Naive B cell (primary cell): ENCODE results near the gene CNIH2. TPM values are rescaled to one million over a fixed set of nuclear protein-coding genes. Genes with fewer than 3 reads are reported as not detected.

Experiments
- ATAC-seq, 2 donors: fragments of 150-1000 bp; cut with Tn5 transposase; 2 replicates each; pipeline ENCODE4 v1.10.0; 2021; ENCODE audit warnings: low read depth in 2 of 2, mild to moderate bottlenecking in 2 of 2, moderate library complexity in 2 of 2
- DNase-seq: peaks from one replicate; pipeline ENCODE4 v3.0.0; 2022
- H3K27ac Mint-ChIP-seq, 6 donors: one replicate each; pipeline ENCODE4 v1.8.0; 2020 to 2022; ENCODE audit warnings: mild to moderate bottlenecking in 6 of 6, mixed read lengths in 6 of 6, moderate library complexity in 5 of 6, inconsistent platforms in 2 of 6
- H3K27me3 Mint-ChIP-seq, 3 donors: one replicate each; pipeline ENCODE4 v1.8.0; 2021 to 2022; ENCODE audit warnings: mixed read lengths in 3 of 3, mild to moderate bottlenecking in 1 of 3
- H3K36me3 Mint-ChIP-seq, 2 donors: one replicate each; pipeline ENCODE4 v1.8.0; 2020 to 2022; ENCODE audit warnings: mixed read lengths in 2 of 2, inconsistent platforms in 1 of 2, mild to moderate bottlenecking in 1 of 2
- H3K4me1 Mint-ChIP-seq, 3 donors: one replicate each; pipeline ENCODE4 v1.8.0; 2020 to 2022; ENCODE audit warnings: mixed read lengths in 3 of 3, inconsistent platforms in 1 of 3, mild to moderate bottlenecking in 1 of 3, moderate library complexity in 1 of 3
- H3K4me3 Mint-ChIP-seq, 8 donors: one replicate each; pipeline ENCODE4 v1.8.0; 2020 to 2022; ENCODE audit warnings: mild to moderate bottlenecking in 8 of 8, mixed read lengths in 8 of 8, moderate library complexity in 8 of 8, inconsistent platforms in 2 of 8
- H3K9me3 Mint-ChIP-seq, 7 donors: one replicate each; pipeline ENCODE4 v1.8.0; 2020 to 2022; ENCODE audit warnings: mixed read lengths in 7 of 7, mild to moderate bottlenecking in 5 of 7, inconsistent platforms in 2 of 7, moderate library complexity in 1 of 7
- polyA plus RNA-seq, 6 donors: library from polyadenylated mRNA; unstranded; fragments of 300-500 nt; fragmentation: Illumina TruSeq; gene quantifications; one replicate each; pipeline ENCODE4 v1.2.3, GENCODE V29; 2021; ENCODE audit warnings: low read depth in 6 of 6

CNIH2 gene
- polyA plus RNA-seq, 6 donors from 2014 or later = not detected

DNA sequence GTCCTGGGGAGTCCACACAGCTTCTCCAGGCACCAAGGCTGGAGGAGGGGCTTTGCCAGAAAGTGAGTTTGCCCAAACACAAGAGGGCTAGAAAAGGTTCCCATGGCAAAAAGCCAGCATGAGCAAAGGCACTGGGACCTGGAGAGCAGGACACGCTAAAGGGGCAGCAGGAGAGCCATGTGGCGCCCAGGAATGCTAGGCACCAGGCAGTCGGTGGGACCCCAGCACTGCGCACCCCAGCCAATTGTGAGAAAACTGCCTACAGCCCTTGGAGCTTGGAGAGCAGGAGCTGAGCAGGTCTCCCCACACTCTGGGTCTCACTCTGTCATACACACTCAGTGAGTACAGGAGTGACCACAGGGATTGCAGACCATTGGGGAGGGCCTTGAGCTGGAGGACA, 14.7 kb upstream of the CNIH2 start:
- ATAC-seq (no peak), DNase-seq (no peak)
- H3K4me3 Mint-ChIP-seq = peak overlapping the region in 1 of 8 donors; percentile 41
- H3K27ac Mint-ChIP-seq = peak overlapping the region in 2 of 6 donors; percentile 23 to 52
- no peaks in the 10 kb centered on the region for H3K9me3 Mint-ChIP-seq
- H3K4me1 Mint-ChIP-seq = peaks cover 28 to 33% (median 29%) of the 10 kb centered on the region in 3 donors
- H3K36me3 Mint-ChIP-seq = no peaks in the 10 kb centered on the region
- H3K27me3 Mint-ChIP-seq = no peaks in the 10 kb centered on the region

DNA sequence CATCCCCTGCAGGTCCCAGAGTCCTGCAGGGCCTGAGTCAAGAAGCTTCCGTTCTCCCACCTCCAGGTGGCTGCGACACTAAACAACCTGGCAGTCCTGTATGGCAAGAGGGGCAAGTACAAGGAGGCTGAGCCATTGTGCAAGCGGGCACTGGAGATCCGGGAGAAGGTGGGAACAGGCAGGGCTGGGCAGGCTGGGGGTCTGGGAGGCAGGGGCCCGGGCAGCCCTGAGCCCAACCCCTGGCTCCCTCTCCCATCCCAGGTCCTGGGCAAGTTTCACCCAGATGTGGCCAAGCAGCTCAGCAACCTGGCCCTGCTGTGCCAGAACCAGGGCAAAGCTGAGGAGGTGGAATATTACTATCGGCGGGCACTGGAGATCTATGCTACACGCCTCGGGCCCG, 14.2 kb upstream of the CNIH2 start:
- no peak for DNase-seq
- H3K4me3 Mint-ChIP-seq = peak overlapping the region in 2 of 8 donors; percentile 12 to 41
- no peak overlapping the region for H3K27ac Mint-ChIP-seq
- H3K9me3 Mint-ChIP-seq = no peaks in the 10 kb centered on the region
- H3K36me3 Mint-ChIP-seq = no peaks in the 10 kb centered on the region
- no peaks in the 10 kb centered on the region for H3K27me3 Mint-ChIP-seq
- ATAC-seq = no peak
- H3K4me1 Mint-ChIP-seq = peaks cover 27 to 30% (median 29%) of the 10 kb centered on the region in 3 donors

DNA sequence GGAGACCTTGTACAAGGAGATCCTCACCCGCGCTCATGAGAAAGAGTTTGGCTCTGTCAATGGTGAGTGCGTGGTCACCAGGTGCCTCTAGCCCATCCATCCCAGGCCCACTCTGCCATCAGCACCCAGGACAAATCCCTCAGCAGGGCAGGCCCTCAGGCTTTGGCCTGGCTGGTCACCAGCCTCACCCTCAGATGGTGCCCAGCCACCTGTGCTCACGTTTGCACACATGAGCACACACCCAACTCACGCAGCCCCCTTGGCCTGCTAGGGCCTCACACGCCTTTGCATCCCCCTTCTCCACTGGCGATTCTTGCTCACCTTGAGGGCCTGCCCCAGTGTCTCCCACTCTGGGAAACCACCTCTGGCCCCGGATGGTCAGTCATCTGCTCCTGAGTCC, 13.6 kb upstream of the CNIH2 start:
- Mint-ChIP-seq H3K27me3 (no peaks in the 10 kb centered on the region), H3K4me1 (peaks cover 26 to 30% (median 27%) of the 10 kb centered on the region in 3 donors), H3K4me3 (peak overlapping the region in 1 of 8 donors; percentile 41), H3K27ac (peak overlapping the region in 1 of 6 donors; percentile 15), H3K36me3 (peaks cover 0 to 5% of the 10 kb centered on the region in 2 donors), H3K9me3 (no peaks in the 10 kb centered on the region)
- DNase-seq = no peak
- no peak for ATAC-seq

DNA sequence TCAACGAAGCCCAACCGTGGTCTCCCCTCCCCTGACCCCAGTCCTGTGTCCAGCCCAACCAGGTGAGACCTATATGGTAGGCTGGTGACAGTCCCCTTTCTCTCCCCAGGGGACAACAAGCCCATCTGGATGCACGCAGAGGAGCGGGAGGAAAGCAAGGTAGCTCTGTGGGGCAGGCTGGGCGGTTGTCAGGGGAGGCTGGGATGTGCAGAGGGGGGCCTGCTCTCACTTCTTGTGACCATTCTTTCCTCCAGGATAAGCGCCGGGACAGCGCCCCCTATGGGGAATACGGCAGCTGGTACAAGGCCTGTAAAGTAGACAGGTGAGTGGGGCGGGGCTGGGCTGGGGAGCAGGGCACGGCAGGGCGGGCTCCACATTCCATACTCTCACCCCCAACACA, 13.1 kb upstream of the CNIH2 start:
- DNase-seq = no peak
- Mint-ChIP-seq H3K36me3 (peaks cover 0 to 8% of the 10 kb centered on the region in 2 donors), H3K27ac (no peak overlapping the region), H3K4me1 (peaks cover 27 to 30% (median 28%) of the 10 kb centered on the region in 3 donors), H3K27me3 (no peaks in the 10 kb centered on the region), H3K9me3 (no peaks in the 10 kb centered on the region), H3K4me3 (peak overlapping the region in 2 of 8 donors; percentile 29 to 41)
- ATAC-seq = no peak

DNA sequence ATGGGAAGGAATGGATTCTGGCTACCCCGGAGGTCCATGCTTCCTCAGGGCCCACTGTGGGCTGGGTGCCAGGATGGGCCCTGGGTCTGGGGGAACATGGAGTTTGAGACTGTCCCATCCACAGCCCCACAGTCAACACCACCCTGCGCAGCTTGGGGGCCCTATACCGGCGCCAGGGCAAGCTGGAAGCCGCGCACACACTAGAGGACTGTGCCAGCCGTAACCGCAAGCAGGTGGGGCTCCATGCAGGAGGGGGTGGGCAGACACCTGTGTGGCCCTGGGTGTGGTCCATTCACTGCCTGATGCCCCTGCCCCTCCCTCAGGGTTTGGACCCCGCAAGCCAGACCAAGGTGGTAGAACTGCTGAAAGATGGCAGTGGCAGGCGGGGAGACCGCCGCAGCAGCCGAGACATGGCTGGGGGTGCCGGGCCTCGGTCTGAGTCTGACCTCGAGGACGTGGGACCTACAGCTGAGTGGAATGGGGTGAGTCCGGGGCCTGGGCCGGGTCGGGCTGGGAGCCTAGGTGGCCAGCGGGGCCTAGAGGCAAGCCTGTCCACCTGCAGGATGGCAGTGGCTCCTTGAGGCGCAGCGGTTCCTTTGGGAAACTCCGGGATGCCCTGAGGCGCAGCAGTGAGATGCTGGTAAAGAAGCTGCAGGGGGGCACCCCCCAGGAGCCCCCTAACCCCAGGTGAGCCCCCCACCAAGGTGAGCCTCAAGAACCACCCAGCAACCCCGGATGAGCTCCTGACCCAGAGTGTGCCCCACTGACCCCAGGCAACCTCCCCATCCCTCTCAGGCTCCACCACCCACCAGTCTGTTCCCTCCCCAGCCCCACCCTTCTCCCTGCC, 12.2 kb upstream of the CNIH2 start:
- peak overlapping the region in 1 of 6 donors; percentile 36 for H3K27ac Mint-ChIP-seq
- ATAC-seq = no peak
- peak overlapping the region in 3 of 8 donors; percentile 12 to 95 (median 12) for H3K4me3 Mint-ChIP-seq
- peaks cover 28 to 33% (median 29%) of the 10 kb centered on the region in 3 donors for H3K4me1 Mint-ChIP-seq
- H3K9me3 Mint-ChIP-seq = no peaks in the 10 kb centered on the region
- H3K27me3 Mint-ChIP-seq = no peaks in the 10 kb centered on the region
- peaks cover 0 to 8% of the 10 kb centered on the region in 2 donors for H3K36me3 Mint-ChIP-seq
- DNase-seq = no peak

DNA sequence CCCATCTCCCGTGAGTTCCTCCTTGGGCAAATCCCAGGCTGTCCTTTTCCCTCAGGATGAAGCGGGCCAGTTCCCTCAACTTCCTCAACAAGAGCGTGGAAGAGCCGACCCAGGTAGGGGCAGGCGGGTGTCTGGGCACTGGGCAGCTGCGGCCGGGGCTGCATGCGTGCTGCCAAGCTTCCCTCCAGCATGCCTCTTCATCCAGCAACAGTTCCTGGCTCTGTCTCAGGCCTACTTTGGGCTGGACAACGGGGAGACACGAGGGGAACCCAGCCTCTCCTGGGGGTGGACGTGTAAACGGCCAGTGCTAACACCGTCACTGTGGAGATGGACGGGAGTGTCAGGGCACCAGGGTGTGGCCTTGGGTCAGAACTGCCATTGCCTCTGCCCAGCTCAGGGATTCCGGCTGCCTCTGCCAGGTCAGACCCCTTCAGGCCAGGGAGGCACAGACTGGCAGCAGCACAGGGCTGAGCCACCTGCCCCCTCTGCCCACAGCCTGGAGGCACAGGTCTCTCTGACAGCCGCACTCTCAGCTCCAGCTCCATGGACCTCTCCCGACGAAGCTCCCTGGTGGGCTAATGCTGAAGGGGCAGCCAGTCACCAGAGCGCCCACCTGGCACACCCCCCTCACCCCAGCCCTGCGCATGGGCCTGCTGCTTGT, 11.5 kb upstream of the CNIH2 start:
- DNase-seq (no peak), ATAC-seq (no peak)
- H3K9me3 Mint-ChIP-seq = no peaks in the 10 kb centered on the region
- H3K4me1 Mint-ChIP-seq = peaks cover 31 to 35% (median 32%) of the 10 kb centered on the region in 3 donors
- H3K27ac Mint-ChIP-seq = peak overlapping the region in 3 of 6 donors; percentile 36 to 99 (median 98)
- peaks cover 0 to 8% of the 10 kb centered on the region in 2 donors for H3K36me3 Mint-ChIP-seq
- peak overlapping the region in 7 of 8 donors; percentile 5 to 100 (median 97) for H3K4me3 Mint-ChIP-seq
- H3K27me3 Mint-ChIP-seq = no peaks in the 10 kb centered on the region

DNA sequence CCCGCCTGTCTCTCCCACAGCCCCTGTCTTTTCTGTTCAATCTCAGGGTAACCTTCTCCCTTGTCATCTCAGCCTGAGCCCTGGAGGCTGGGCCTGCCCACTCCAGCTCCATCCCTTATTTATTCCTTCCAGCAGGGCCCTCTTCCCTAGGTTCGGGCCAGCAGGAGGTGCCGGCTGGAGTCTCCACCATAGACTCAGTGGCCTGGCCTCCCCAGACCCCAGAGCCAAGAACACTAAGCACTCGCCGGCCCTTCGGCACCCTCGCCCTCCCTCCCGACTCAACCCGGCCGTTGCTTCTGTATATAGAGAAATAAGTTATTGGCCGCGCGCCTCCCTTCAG, 11.0 kb upstream of the CNIH2 start:
- H3K36me3 Mint-ChIP-seq = peaks cover 0 to 8% of the 10 kb centered on the region in 2 donors
- DNase-seq (no peak), ATAC-seq (no peak)
- peak overlapping the region; percentile 94 to 100 (median 99) for H3K4me3 Mint-ChIP-seq
- no peaks in the 10 kb centered on the region for H3K27me3 Mint-ChIP-seq
- H3K4me1 Mint-ChIP-seq = peaks cover 31 to 35% (median 34%) of the 10 kb centered on the region in 3 donors
- H3K27ac Mint-ChIP-seq = peak overlapping the region in 4 of 6 donors; percentile 79 to 100 (median 98)
- H3K9me3 Mint-ChIP-seq = no peaks in the 10 kb centered on the region

DNA sequence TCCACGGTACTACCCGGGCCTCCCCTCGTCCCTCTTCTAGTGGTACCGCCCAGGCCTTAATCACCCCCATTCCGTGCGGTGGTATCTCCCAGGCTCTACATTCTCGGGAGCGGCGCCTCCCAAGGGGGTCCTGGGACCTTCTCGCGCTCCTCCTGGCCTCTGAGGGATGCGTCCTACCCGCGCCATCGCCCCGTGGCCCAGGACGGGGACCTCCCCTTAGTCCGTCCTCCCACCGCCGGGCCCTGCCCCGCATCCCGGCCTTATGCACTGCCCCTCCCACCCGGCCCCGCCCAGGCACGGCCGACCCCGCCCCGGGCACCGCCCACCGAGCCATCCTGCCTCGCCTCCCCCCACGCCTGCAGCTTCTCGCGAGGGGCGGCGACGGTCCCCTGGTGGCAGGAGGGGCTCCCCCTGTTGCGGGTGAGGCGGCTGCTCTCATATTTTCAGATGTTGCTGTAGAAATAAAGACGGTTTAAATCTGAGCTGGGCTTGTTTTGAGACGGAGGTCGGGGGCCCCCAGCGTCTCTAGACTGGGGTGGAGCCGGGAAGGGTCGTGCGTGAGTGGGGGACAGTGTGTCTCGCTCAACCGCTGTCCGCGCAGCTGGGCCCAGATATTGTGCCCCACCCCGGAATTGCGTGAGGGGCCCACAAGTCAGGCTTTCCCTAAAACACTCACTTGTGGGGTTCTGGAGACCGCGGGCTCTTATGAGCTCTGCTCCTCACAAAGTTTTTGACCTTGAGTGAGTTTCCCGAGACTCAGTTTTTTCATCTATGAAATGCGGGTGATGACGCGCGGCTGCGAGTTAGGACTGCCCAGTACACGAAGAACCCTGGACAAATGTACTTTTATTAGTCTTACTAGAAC, 10.4 kb upstream of the CNIH2 start:
- H3K9me3 Mint-ChIP-seq = no peaks in the 10 kb centered on the region
- H3K4me1 Mint-ChIP-seq = peaks cover 31 to 35% (median 34%) of the 10 kb centered on the region in 3 donors
- H3K27ac Mint-ChIP-seq = peak overlapping the region; percentile 98 to 100 (median 99)
- ATAC-seq (peak; percentile 57 to 58), DNase-seq (peak; percentile 87)
- peak overlapping the region; percentile 94 to 100 (median 99) for H3K4me3 Mint-ChIP-seq
- H3K36me3 Mint-ChIP-seq = peaks cover 3 to 8% of the 10 kb centered on the region in 2 donors
- no peaks in the 10 kb centered on the region for H3K27me3 Mint-ChIP-seq

DNA sequence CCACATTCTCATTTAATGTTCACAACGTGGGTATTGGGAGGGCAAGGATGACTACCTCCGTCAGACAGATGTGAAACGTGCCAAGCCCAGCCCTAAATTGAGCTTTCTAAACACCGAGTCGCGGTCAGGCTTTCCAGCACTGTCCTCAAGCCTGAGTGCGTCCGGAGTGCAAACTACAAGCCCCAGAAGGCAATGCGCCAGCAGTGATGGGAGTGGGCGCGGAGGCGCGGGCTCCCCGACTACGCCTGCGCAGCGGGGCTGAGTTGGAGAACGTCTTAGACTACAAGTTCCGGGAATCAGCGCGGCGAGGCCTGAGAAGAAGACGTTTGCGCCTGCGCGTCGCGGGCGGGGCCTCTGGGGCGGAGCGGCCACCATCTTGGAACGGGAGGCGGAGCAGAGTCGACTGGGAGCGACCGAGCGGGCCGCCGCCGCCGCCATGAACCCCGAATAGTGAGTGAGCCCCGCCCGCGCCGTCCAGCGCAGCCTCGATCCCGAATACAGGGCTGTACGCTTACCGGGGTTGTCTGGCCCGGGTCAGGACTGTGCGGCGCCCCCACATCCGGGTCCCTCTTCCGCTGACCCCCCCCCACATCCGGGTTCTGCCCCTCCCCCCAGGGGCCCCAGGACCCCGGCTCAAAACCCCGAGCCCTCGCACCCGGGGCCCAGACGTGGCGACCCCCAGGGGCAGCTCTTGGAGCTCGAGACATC, 9.6 kb upstream of the CNIH2 start, which contains the start of gene RAB1B:
RAB1B (plus strand) TSS at position 396 of the 708 bp plus-strand sequence; CDS start at position 437, 41 bp downstream.
- no peaks in the 10 kb centered on the region for H3K27me3 Mint-ChIP-seq
- DNase-seq (peak; percentile 100), ATAC-seq (peak; percentile 83)
- peak within 1 kb of the TSS; percentile 94 to 100 (median 99) for H3K4me3 Mint-ChIP-seq
- peaks cover 11 to 13% of the 10 kb centered on the region in 2 donors for H3K36me3 Mint-ChIP-seq
- peak within 1 kb of the TSS; percentile 98 to 100 (median 99) for H3K27ac Mint-ChIP-seq
- peaks cover 33 to 37% (median 35%) of the 10 kb centered on the region in 3 donors for H3K4me1 Mint-ChIP-seq
- H3K9me3 Mint-ChIP-seq = no peaks in the 10 kb centered on the region

DNA sequence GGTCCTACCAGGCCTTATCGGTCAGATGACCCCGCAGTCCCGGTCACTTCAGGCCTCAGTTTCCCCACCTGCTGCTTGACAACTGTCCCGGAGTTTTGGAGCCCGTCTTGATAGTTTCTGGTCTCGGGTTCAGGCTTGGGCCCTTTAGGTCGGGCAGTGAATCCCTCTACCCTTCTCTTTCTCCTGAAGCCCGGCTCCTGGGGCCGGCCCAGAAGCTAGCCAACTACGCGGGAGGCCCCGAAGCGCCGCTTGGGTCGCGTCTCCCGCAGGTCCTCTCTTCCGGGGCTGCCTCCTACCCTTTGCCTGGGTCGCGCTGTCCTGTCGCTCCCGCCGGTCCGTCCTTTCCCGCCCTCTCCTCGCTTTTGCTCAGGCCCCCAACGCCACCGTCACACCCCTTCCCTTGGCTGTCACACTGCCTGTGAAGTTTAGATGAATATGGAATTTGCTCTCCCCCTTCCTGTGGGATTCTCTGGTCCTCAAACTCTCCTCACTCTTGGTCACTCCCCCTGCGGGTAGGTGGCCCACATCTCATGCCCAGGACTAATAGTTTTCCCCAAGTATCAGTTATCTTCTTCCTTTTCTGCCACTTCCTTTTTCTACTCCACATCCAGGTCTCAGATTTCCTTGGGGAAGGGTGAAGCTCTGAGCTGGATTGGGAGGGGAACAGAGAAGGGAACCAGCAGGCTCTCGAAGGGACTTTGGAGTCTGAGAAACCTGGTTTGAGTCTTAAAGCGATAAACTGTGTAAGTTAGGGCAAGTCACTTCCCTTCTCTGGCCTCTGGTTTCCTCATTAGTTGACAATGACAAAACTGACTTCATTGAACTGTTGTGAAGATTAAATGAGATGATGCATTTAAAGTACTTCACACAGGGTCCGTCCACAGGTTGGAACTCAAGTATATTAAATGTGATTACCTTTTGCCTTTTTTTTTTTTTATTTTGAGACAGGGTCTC, 8.7 kb upstream of the CNIH2 start:
- H3K4me3 Mint-ChIP-seq = peak overlapping the region; percentile 94 to 100 (median 99)
- H3K9me3 Mint-ChIP-seq = no peaks in the 10 kb centered on the region
- no peak for DNase-seq

DNA sequence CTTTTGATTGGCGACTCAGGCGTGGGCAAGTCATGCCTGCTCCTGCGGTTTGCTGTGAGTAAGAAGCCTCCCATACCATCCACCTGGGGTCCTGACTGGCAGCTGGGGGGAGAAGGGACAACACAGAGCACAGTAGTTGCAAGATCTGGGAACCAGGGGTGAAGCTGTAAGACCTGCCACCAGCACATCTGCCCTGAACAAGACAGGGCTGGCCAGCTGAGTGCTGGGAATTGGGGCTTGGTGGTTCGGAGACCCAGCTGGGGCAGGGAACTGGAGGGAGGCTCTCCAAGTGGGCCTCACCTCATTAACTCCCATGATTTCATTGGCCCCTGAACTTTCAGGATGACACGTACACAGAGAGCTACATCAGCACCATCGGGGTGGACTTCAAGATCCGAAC, 6.2 kb upstream of the CNIH2 start:
- Mint-ChIP-seq H3K27me3 (no peaks in the 10 kb centered on the region), H3K4me3 (peak overlapping the region in 3 of 8 donors; percentile 39 to 64 (median 61)), H3K4me1 (peaks cover 33 to 38% (median 37%) of the 10 kb centered on the region in 3 donors), H3K36me3 (peaks cover 12 to 43% of the 10 kb centered on the region in 2 donors), H3K27ac (peak overlapping the region in 2 of 6 donors; percentile 33 to 51), H3K9me3 (no peaks in the 10 kb centered on the region)
- ATAC-seq (no peak), DNase-seq (no peak)

More for the DNA sequence above, 8.7 kb upstream of the CNIH2 start:
- H3K36me3 Mint-ChIP-seq = peaks cover 12 to 21% of the 10 kb centered on the region in 2 donors
- H3K27me3 Mint-ChIP-seq = no peaks in the 10 kb centered on the region
- peak overlapping the region; percentile 87 to 100 (median 98) for H3K27ac Mint-ChIP-seq
- H3K4me1 Mint-ChIP-seq = peaks cover 35 to 39% (median 38%) of the 10 kb centered on the region in 3 donors
- ATAC-seq = no peak
